Neural progenitor cell (in vitro differentiated cells): Measurements from ENCODE around the gene L3MBTL1. TPM values are rescaled to one million over a fixed set of nuclear protein-coding genes. Genes with fewer than 3 reads are reported as not detected.

Experiments
- DNase-seq: peaks from one replicate; pipeline ENCODE4 v3.0.0-alpha.2; 2016; ENCODE audit warnings: low spot score
- H2AFZ ChIP-seq: fragments of 200-600 bp; sonication (generic); replicated peaks from 2 replicates; pipeline ENCODE4 v1.6.1; 2016; ENCODE audit warnings: antibody characterized with exemption
- H3F3A ChIP-seq: fragments of 200-600 bp; sonication (generic); 2 replicates; pipeline ENCODE4 v1.6.1; 2016; ENCODE audit warnings: antibody characterized with exemption, low read depth
- H3K27ac ChIP-seq: fragments of 200-600 bp; sonication (generic); 2 replicates; pipeline ENCODE4 v1.5.1; 2016; ENCODE audit warnings: mild to moderate bottlenecking
- H3K27me3 ChIP-seq: fragments of 200-600 bp; sonication (generic); 2 replicates; pipeline ENCODE4 v1.6.1; 2016; ENCODE audit warnings: mild to moderate bottlenecking, moderate library complexity
- H3K36me3 ChIP-seq: fragments of 200-600 bp; sonication (generic); 2 replicates; pipeline ENCODE4 v1.5.1; 2016
- H3K4me1 ChIP-seq: fragments of 200-600 bp; sonication (generic); 2 replicates; pipeline ENCODE4 v1.6.1; 2016; ENCODE audit warnings: mixed run types
- H3K4me2 ChIP-seq: fragments of 200-600 bp; sonication (generic); 2 replicates; pipeline ENCODE4 v1.6.1; 2016
- H3K4me3 ChIP-seq: fragments of 200-600 bp; sonication (generic); 2 replicates; pipeline ENCODE4 v1.5.1; 2016
- H3K79me2 ChIP-seq: fragments of 200-600 bp; sonication (generic); 2 replicates; pipeline ENCODE4 v1.6.1; 2016; ENCODE audit warnings: low read depth
- H3K9ac ChIP-seq: fragments of 200-600 bp; sonication (generic); 2 replicates; pipeline ENCODE4 v1.6.1; 2016
- H3K9me3 ChIP-seq: fragments of 200-600 bp; sonication (generic); 2 replicates; pipeline ENCODE4 v1.5.1; 2016; ENCODE audit warnings: low read depth
- H4K20me1 ChIP-seq: fragments of 200-600 bp; sonication (generic); 2 replicates; pipeline ENCODE4 v1.6.1; 2016; ENCODE audit warnings: low read depth
- H3K27ac Mint-ChIP-seq: 3 replicates; pipeline ENCODE4 v1.8.0; 2021; ENCODE audit warnings: mixed read lengths
- H3K27me3 Mint-ChIP-seq: 2 replicates; pipeline ENCODE4 v1.8.0; 2022; ENCODE audit warnings: low read depth, mild to moderate bottlenecking, inconsistent platforms, moderate library complexity, mixed read lengths; ENCODE audit not compliant: insufficient read depth
- H3K36me3 Mint-ChIP-seq: 3 replicates; pipeline ENCODE4 v1.8.0; 2021; ENCODE audit warnings: mixed read lengths
- H3K4me1 Mint-ChIP-seq: 3 replicates; pipeline ENCODE4 v1.8.0; 2021; ENCODE audit warnings: mixed read lengths
- H3K4me3 Mint-ChIP-seq: 3 replicates; pipeline ENCODE4 v1.8.0; 2021; ENCODE audit warnings: mild to moderate bottlenecking, moderate library complexity, mixed read lengths
- H3K9me3 Mint-ChIP-seq: 3 replicates; pipeline ENCODE4 v1.8.0; 2020; ENCODE audit warnings: mixed read lengths
- CTCF ChIP-seq: fragments of 200-600 bp; sonication (generic); IDR thresholded peaks from 2 replicates; pipeline ENCODE4 v1.5.1; 2017; ENCODE audit warnings: antibody characterized with exemption, mild to moderate bottlenecking
- EZH2 ChIP-seq: fragments of 200-600 bp; sonication (generic); IDR thresholded peaks from 2 replicates; pipeline ENCODE4 v1.6.1; 2017; ENCODE audit warnings: antibody characterized with exemption, mild to moderate bottlenecking, moderate library complexity
- EZH2phosphoT487 ChIP-seq: fragments of 200-600 bp; sonication (generic); IDR thresholded peaks from 2 replicates; pipeline ENCODE4 v1.6.1; 2017; ENCODE audit warnings: antibody characterized with exemption
- total RNA-seq: library from RNA; depleted of rRNA; stranded (reverse); fragments of >200 nt; gene quantifications from 2 replicates; pipeline ENCODE4 v1.2.3, GENCODE V29; 2015; ENCODE audit warnings: low replicate concordance

L3MBTL1 gene
- total RNA-seq, 1 donor from 2014 or later, result 27.6 TPM

GRCh38 chr20:43532416-43533055 is 25.0 kb downstream of the L3MBTL1 start:
- no peak overlapping the region for H3K4me2 ChIP-seq
- H3F3A ChIP-seq, result no peaks in the 10 kb centered on the region

GRCh38 chr20:43533060-43533459 is 25.6 kb downstream of the L3MBTL1 start:
- H2AFZ ChIP-seq, result no peak overlapping the region
- H3K27me3 ChIP-seq, result no peaks in the 10 kb centered on the region
- H3K36me3 Mint-ChIP-seq, result no peaks in the 10 kb centered on the region
- H3K4me3 Mint-ChIP-seq, result no peak overlapping the region
- no peaks in the 10 kb centered on the region for H3F3A ChIP-seq
- no peak overlapping the region for H3K27ac ChIP-seq
- H3K27me3 Mint-ChIP-seq, result no peaks in the 10 kb centered on the region
- H4K20me1 ChIP-seq, result no peaks in the 10 kb centered on the region
- no peaks in the 10 kb centered on the region for H3K4me1 Mint-ChIP-seq
- no peak overlapping the region for H3K9ac ChIP-seq
- H3K36me3 ChIP-seq, result no peaks in the 10 kb centered on the region
- no peak for TF ChIP-seq CTCF
- no peak for TF ChIP-seq EZH2
- no peak for TF ChIP-seq EZH2phosphoT487
- H3K4me3 ChIP-seq, result no peak overlapping the region
- H3K27ac Mint-ChIP-seq, result no peak overlapping the region
- H3K9me3 Mint-ChIP-seq, result no peaks in the 10 kb centered on the region
- no peaks in the 10 kb centered on the region for H3K9me3 ChIP-seq
- H3K79me2 ChIP-seq, result no peaks in the 10 kb centered on the region
- no peaks in the 10 kb centered on the region for H3K4me1 ChIP-seq
- no peak for DNase-seq
- H3K4me2 ChIP-seq, result no peak overlapping the region

More at GRCh38 chr20:43532416-43533055, 25.0 kb downstream of the L3MBTL1 start:
- Histone ChIP-seq H4K20me1 (no peaks in the 10 kb centered on the region), H3K9ac (no peak overlapping the region), H3K4me3 (no peak overlapping the region), H3K4me1 (no peaks in the 10 kb centered on the region), H3K27me3 (no peaks in the 10 kb centered on the region), H3K79me2 (no peaks in the 10 kb centered on the region), H3K27ac (no peak overlapping the region), H2AFZ (no peak overlapping the region), H3K9me3 (no peaks in the 10 kb centered on the region), H3K36me3 (no peaks in the 10 kb centered on the region)
- Mint-ChIP-seq H3K36me3 (no peaks in the 10 kb centered on the region), H3K4me1 (no peaks in the 10 kb centered on the region), H3K4me3 (no peak overlapping the region), H3K9me3 (no peaks in the 10 kb centered on the region), H3K27ac (no peak overlapping the region), H3K27me3 (no peaks in the 10 kb centered on the region)
- no peak for DNase-seq
- no peak for TF ChIP-seq EZH2
- TF ChIP-seq CTCF, result no peak
- no peak for TF ChIP-seq EZH2phosphoT487

- TF ChIP-seq CTCF (no peak), EZH2phosphoT487 (no peak), EZH2 (no peak)
- Histone ChIP-seq H3K4me2 (no peak overlapping the region), H3K79me2 (no peaks in the 10 kb centered on the region), H3K4me3 (no peak overlapping the region), H3K9ac (no peak overlapping the region), H3K27ac (no peak overlapping the region), H4K20me1 (no peaks in the 10 kb centered on the region), H2AFZ (no peak overlapping the region), H3K4me1 (no peaks in the 10 kb centered on the region), H3K9me3 (no peaks in the 10 kb centered on the region), H3K27me3 (no peaks in the 10 kb centered on the region), H3K36me3 (no peaks in the 10 kb centered on the region), H3F3A (no peaks in the 10 kb centered on the region)
- peaks cover 3% of the 10 kb centered on the region for H3K36me3 Mint-ChIP-seq
- no peak overlapping the region for H3K27ac Mint-ChIP-seq
- H3K4me3 Mint-ChIP-seq, result no peak overlapping the region
- H3K4me1 Mint-ChIP-seq, result no peaks in the 10 kb centered on the region
- no peak for DNase-seq
- no peaks in the 10 kb centered on the region for H3K9me3 Mint-ChIP-seq
- H3K27me3 Mint-ChIP-seq, result peaks cover 1% of the 10 kb centered on the region
These were observed 26.5 kb downstream of the L3MBTL1 start for GRCh38 chr20:43534016-43534415.
